ENCODE results near the gene FCN1. TPM values are rescaled to one million over a fixed set of nuclear protein-coding genes. Genes with fewer than 3 reads are reported as not detected.
"Not testable (repeated sequence)": the region's sequence is repeated elsewhere in the genome, so short reads cannot be mapped to it uniquely, and the experiment has no call there.

Gene FCN1
- total RNA-seq, 3 donors from 2014 or later = 0.46 to 6.0 (median 3.3) TPM

DNA sequence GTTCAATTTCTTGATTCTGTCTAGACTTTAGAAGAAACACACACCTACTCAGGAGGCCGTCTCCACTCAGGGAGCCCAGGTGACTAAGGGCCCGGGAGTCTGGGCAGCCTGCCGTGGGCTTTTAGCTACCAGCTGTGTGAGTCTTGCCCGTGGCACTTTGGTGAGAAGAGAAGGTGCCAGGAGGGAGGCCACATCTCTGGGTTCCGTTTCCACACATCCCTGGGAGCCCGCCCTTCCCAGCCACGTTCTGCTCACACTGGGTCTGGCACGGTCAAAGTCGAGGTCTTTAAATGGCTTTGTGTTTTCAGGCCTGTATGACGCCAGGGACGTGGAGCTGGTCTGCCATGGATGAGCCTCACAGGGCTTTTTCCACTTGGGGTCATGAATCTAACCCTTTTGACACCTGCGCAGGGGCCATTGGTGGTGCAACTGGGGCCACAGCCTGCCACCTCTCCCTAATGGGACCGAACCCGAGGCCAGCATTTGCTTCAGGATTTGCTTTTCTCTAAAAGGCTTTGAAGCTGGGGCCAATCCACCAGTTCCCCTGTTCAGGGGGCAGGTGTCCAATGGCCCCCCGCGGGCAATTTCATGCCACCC lies 54.3 kb downstream of the FCN1 start:
- Histone ChIP-seq H3K4me3 (no peak overlapping the region), H3K4me1 (ENCODE audit: low read depth) (no peaks in the 10 kb centered on the region), H3K9me3 (no peaks in the 10 kb centered on the region), H3K36me3 (ENCODE audit: low read depth) (no peaks in the 10 kb centered on the region)
- TF ChIP-seq, protein P1, sequence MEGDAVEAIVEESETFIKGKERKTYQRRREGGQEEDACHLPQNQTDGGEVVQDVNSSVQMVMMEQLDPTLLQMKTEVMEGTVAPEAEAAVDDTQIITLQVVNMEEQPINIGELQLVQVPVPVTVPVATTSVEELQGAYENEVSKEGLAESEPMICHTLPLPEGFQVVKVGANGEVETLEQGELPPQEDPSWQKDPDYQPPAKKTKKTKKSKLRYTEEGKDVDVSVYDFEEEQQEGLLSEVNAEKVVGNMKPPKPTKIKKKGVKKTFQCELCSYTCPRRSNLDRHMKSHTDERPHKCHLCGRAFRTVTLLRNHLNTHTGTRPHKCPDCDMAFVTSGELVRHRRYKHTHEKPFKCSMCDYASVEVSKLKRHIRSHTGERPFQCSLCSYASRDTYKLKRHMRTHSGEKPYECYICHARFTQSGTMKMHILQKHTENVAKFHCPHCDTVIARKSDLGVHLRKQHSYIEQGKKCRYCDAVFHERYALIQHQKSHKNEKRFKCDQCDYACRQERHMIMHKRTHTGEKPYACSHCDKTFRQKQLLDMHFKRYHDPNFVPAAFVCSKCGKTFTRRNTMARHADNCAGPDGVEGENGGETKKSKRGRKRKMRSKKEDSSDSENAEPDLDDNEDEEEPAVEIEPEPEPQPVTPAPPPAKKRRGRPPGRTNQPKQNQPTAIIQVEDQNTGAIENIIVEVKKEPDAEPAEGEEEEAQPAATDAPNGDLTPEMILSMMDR (IDR thresholded peaks at IDR 0.05) = no peak
- DNase-seq (no peak), ATAC-seq (no peak)
- intact Hi-C loops (cut with DNase I, micrococcal nuclease) = no loop called here

DNA sequence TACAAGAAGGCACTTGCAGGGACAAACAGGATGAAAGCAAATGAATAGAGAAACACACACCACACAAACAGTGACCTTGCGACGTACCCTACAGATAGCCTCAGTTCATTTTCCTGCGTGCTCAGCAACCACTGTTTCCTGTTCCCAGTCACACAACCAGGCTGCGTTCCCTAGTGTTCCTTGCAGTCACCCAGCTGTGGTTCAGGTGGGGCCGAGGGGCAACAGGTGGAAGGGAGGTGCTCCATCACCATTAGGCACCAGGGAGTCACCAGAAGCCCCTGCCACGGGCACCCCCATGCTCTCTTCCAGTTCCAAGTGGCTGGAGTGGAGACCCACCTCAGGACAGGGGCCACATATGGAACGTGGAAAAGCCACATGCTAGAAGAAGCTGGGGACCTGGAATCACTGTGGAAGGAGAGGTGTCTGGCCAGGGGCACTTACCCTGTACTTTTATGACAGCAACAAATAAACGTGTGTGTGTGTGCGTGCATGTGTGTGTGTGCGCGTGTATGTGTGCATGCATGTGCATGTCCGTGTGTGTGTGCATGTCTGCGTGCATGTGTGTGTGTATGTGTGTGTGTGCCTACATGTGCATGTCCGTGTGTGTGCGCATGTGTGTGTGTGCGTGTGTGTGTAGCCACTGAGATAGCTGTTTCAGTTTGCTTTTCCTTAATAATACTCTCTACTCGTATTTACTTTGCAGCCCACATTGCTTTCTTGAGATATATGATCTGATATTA lies 55.9 kb downstream of the FCN1 start:
- Histone ChIP-seq H3K4me3 (no peak overlapping the region), H3K4me1 (ENCODE audit: low read depth) (no peaks in the 10 kb centered on the region), H3K36me3 (ENCODE audit: low read depth) (no peaks in the 10 kb centered on the region), H3K9me3 (no peaks in the 10 kb centered on the region)
- no peak for DNase-seq
- intact Hi-C loops (cut with DNase I, micrococcal nuclease) = no loop called here
- ATAC-seq = no peak
- TF ChIP-seq, protein P1 (IDR thresholded peaks at IDR 0.05) = no peak

- TF ChIP-seq, protein P1 (IDR thresholded peaks at IDR 0.05) = no peak
- no peak overlapping the region for H3K4me3 ChIP-seq
- DNase-seq = no peak
- no peaks in the 10 kb centered on the region for H3K9me3 ChIP-seq
- intact Hi-C loops (cut with DNase I, micrococcal nuclease) = no loop called here
- no peak for ATAC-seq
- no peaks in the 10 kb centered on the region for H3K36me3 ChIP-seq (ENCODE audit: low read depth)
- H3K4me1 ChIP-seq (ENCODE audit: low read depth) = no peaks in the 10 kb centered on the region
Observed at GRCh38 chr9:134860510-134860909, 57.2 kb downstream of the FCN1 start.

GRCh38 chr9:134858051-134858841 lies 59.5 kb downstream of the FCN1 start:
- DNase-seq (no peak), ATAC-seq (no peak)
- intact Hi-C loops (cut with DNase I, micrococcal nuclease) = no loop called here
- H3K9me3 ChIP-seq = no peaks in the 10 kb centered on the region
- no peaks in the 10 kb centered on the region for H3K4me1 ChIP-seq (ENCODE audit: low read depth)
- H3K4me3 ChIP-seq = no peak overlapping the region
- TF ChIP-seq, protein P1 (IDR thresholded peaks at IDR 0.05) = no peak
- H3K36me3 ChIP-seq (ENCODE audit: low read depth) = no peaks in the 10 kb centered on the region

GRCh38 chr9:134857451-134857850 lies 60.3 kb downstream of the FCN1 start:
- DNase-seq; H3K9me3 ChIP-seq; intact Hi-C loops (cut with DNase I, micrococcal nuclease); H3K4me1 ChIP-seq (ENCODE audit: low read depth); H3K4me3 ChIP-seq; H3K36me3 ChIP-seq (ENCODE audit: low read depth); ATAC-seq: not testable (repeated sequence)

DNA sequence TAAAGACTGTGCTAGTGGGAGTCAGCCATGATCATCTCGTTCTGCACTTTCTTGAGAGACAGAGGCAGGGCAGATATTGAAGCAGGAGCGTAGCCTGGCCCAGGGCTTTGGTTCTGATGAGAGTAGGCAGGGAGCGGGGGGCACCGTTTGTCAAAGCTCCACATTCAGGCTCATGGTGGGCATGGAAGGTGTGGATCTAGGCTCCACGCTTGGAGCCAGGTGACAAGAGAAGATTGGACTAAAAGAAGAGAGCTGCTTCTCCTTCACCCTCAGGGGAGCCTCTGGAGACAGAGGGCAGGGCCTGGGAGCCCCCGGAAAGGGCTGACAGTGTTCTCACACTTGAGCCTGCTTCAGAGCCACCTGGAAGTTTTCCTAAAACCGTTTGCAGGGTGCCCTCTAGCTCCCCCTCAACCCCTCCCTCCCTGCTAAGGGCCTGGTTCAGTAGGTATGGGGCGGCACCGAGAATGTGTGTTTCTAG lies 61.8 kb downstream of the FCN1 start:
- Histone ChIP-seq H3K4me1 (ENCODE audit: low read depth) (no peaks in the 10 kb centered on the region), H3K9me3 (peaks cover 3% of the 10 kb centered on the region), H3K36me3 (ENCODE audit: low read depth) (no peaks in the 10 kb centered on the region), H3K4me3 (no peak overlapping the region)
- intact Hi-C loops (cut with DNase I, micrococcal nuclease) = no loop called here
- TF ChIP-seq, protein P1 (IDR thresholded peaks at IDR 0.05) = no peak
- no peak for DNase-seq
- no peak for ATAC-seq
